OCI-LY7 (cell line): ENCODE data around the gene FBXW8. TPM values are rescaled to one million over a fixed set of nuclear protein-coding genes. Genes with fewer than 3 reads are reported as not detected.

ENCODE experiments used
- BruUV-seq: library from RNA; stranded (reverse); fragments of 400-500 nt; replicated peaks from 2 replicates; lab custom pipeline; 2021; lab: Mats Ljungman, UMichigan
- CTCF ChIA-PET: fragments of 300-600 bp; sonication (Branson Sonifier 250); formaldehyde crosslinking; loops from one replicate; lab custom pipeline; 2022; ENCODE audit warnings: antibody characterized with exemption; ENCODE audit not compliant: unreplicated experiment; lab: Charles Lee
- POLR2A ChIA-PET: fragments of 300-600 bp; sonication (Branson Sonifier 250); formaldehyde crosslinking; loops from one replicate; lab custom pipeline; 2022; ENCODE audit warnings: antibody characterized with exemption; lab: Charles Lee
- DNase-seq: peaks from one replicate; pipeline ENCODE4 v3.0.0-alpha.2; 2015; ENCODE audit warnings: low spot score
- H2AFZ ChIP-seq: fragments of 200-600 bp; sonication (generic), shearing (Covaris generic); 2 replicates; pipeline ENCODE4 v1.6.1; 2014; ENCODE audit warnings: mild to moderate bottlenecking, antibody characterized with exemption, low read length, moderate library complexity
- H3K27ac ChIP-seq: fragments of 200-600 bp; sonication (generic); 2 replicates; pipeline ENCODE4 v1.5.1; 2014; ENCODE audit warnings: mixed run types, low read depth, mild to moderate bottlenecking, moderate library complexity, low read length, inconsistent platforms; ENCODE audit not compliant: poor library complexity, severe bottlenecking
- H3K36me3 ChIP-seq: fragments of 200-600 bp; sonication (generic); 2 replicates; pipeline ENCODE4 v1.6.1; 2014; ENCODE audit warnings: mild to moderate bottlenecking, antibody characterized with exemption, low read length, moderate library complexity, mixed read lengths; ENCODE audit not compliant: insufficient read depth
- H3K4me1 ChIP-seq: fragments of 200-600 bp; sonication (generic); 2 replicates; pipeline ENCODE4 v1.5.1; 2014; ENCODE audit warnings: mild to moderate bottlenecking, low read length; ENCODE audit not compliant: insufficient read depth, poor library complexity, severe bottlenecking
- H3K4me2 ChIP-seq: fragments of 200-600 bp; sonication (generic); 2 replicates; pipeline ENCODE4 v1.6.1; 2014; ENCODE audit warnings: mild to moderate bottlenecking, low read length
- H3K4me3 ChIP-seq: fragments of 200-600 bp; sonication (generic); 2 replicates; pipeline ENCODE4 v1.5.1; 2014; ENCODE audit warnings: mild to moderate bottlenecking, low read depth, low read length; ENCODE audit not compliant: poor library complexity, severe bottlenecking
- H3K79me2 ChIP-seq: fragments of 200-600 bp; sonication (generic); 2 replicates; pipeline ENCODE4 v1.6.1; 2016; ENCODE audit warnings: low read depth, mild to moderate bottlenecking, low read length, moderate library complexity, mixed read lengths; ENCODE audit not compliant: insufficient read depth
- H3K9me2 ChIP-seq: fragments of 200-600 bp; sonication (generic); 2 replicates; pipeline ENCODE4 v1.6.1; 2016; ENCODE audit warnings: mild to moderate bottlenecking, low read length, mixed read lengths; ENCODE audit not compliant: insufficient read depth
- H3K9me3 ChIP-seq: fragments of 200-600 bp; sonication (generic); 2 replicates; pipeline ENCODE4 v1.6.1; 2014; ENCODE audit warnings: mild to moderate bottlenecking, mixed run types, low read length, mixed read lengths
- H4K20me1 ChIP-seq: fragments of 200-600 bp; sonication (generic); 2 replicates; pipeline ENCODE4 v1.6.1; 2014; ENCODE audit warnings: mild to moderate bottlenecking, antibody characterized with exemption, low read length, moderate library complexity, mixed read lengths; ENCODE audit not compliant: insufficient read depth
- EZH2phosphoT487 ChIP-seq: fragments of 200-600 bp; sonication (generic); IDR thresholded peaks from 2 replicates; pipeline ENCODE4 v1.6.1; 2018; ENCODE audit warnings: low read depth, borderline replicate concordance, mild to moderate bottlenecking, mixed run types, antibody characterized with exemption, low read length, moderate library complexity, mixed read lengths
- intact Hi-C: fragments of 100-400 bp; cut with micrococcal nuclease; formaldehyde crosslinking; loops from one replicate; pipeline ENCODE4 v1.10.0; 2022; ENCODE audit not compliant: unreplicated experiment
- total RNA-seq, 2 experiments: library from RNA; depleted of rRNA in 1 of 2; stranded (reverse); fragments of >200 nt in 1 of 2; shearing (Covaris generic) in 1 of 2; gene quantifications; 2 replicates each; pipeline ENCODE4 v1.2.3, GENCODE V29; 2014 to 2022
- TF ChIP-seq, protein P1 (sequence below): fragments of 200-600 bp; sonication (generic); conservative IDR thresholded peaks from 2 replicates; pipeline ENCODE4 v1.5.1; 2014; ENCODE audit warnings: mild to moderate bottlenecking, antibody characterized with exemption, low read length, moderate library complexity, mixed read lengths

FBXW8 gene
- total RNA-seq, 2 experiments from 2014 or later: 29.8 to 34.0 TPM

DNA sequence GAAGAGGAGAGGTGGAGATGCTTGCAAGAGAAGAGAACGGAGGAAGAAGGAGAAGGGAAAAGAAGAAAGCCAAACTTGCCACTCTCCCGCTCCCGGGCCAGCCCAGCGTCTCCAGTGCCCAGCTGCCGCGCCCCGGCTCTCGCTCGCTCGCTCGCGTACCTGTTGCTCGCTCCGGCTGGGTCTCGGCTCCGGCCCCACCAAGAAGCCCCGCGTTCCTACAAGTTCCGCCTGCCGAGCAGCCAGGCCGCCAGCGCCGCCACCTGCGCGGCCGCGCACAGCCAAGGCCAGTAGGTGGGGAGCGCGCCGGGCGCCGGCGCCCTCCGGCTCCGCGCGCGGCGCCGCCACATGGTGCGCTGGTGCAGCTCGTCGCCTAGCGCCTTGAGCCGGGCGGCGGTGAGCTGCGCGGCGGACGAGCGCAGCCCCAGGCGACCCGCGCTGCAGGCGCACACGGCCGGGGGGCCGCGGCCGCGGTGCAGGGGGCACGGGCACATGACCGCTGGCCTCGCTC lies 29.9 kb upstream of the FBXW8 start:
- no peaks in the 10 kb centered on the region for H3K9me3 ChIP-seq
- H2AFZ ChIP-seq: peak overlapping the region; percentile 12; the same call in 1 of the 2 replicates
- no peaks in the 10 kb centered on the region for H4K20me1 ChIP-seq
- H3K4me2 ChIP-seq: peak overlapping the region; percentile 96
- ChIA-PET CTCF (interaction anchor here (1.0 to 2.3 kb wide), 4 partner anchors 22 to 178 kb away, joined by 3 to 7 read pairs (median 6); no protein-coding TSS in a partner anchor), POLR2A (interaction anchor here (0.6 to 2.3 kb wide), 15 partner anchors 11 to 172 kb away, joined by 3 to 12 read pairs (median 4); partner anchors contain the start of gene FBXW8)
- peak; percentile 93 for DNase-seq
- peaks cover 46% of the 10 kb centered on the region for H3K4me1 ChIP-seq
- no peaks in the 10 kb centered on the region; the same call in 1 of the 2 replicates for H3K79me2 ChIP-seq
- no TSS peak for BruUV-seq
- H3K9me2 ChIP-seq: no peaks in the 10 kb centered on the region
- H3K4me3 ChIP-seq: peak overlapping the region; percentile 76
- H3K36me3 ChIP-seq: peaks cover 12% of the 10 kb centered on the region
- no peak for TF ChIP-seq EZH2phosphoT487
- TF ChIP-seq, protein P1, sequence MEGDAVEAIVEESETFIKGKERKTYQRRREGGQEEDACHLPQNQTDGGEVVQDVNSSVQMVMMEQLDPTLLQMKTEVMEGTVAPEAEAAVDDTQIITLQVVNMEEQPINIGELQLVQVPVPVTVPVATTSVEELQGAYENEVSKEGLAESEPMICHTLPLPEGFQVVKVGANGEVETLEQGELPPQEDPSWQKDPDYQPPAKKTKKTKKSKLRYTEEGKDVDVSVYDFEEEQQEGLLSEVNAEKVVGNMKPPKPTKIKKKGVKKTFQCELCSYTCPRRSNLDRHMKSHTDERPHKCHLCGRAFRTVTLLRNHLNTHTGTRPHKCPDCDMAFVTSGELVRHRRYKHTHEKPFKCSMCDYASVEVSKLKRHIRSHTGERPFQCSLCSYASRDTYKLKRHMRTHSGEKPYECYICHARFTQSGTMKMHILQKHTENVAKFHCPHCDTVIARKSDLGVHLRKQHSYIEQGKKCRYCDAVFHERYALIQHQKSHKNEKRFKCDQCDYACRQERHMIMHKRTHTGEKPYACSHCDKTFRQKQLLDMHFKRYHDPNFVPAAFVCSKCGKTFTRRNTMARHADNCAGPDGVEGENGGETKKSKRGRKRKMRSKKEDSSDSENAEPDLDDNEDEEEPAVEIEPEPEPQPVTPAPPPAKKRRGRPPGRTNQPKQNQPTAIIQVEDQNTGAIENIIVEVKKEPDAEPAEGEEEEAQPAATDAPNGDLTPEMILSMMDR: peak; percentile 49; the same call in 1 of the 2 replicates
- peak overlapping the region; percentile 57 for H3K27ac ChIP-seq
- intact Hi-C loops: loop anchor here (1.0 to 10.0 kb wide), 5 partner anchors 62 to 234 kb away; partner anchors contain the start of genes RNFT2 and SPRING1

- ChIA-PET POLR2A (interaction anchor here (0.6 to 2.3 kb wide), 7 partner anchors 12 to 121 kb away, joined by 3 to 12 read pairs (median 4); partner anchors contain the start of gene FBXW8), CTCF (interaction anchor here (1.8 to 2.3 kb wide), 2 partner anchors 172 to 178 kb away, joined by 7 to 13 read pairs; no protein-coding TSS in a partner anchor)
- H3K4me2 ChIP-seq: peak within 1 kb of the TSS; percentile 96
- DNase-seq: peak; percentile 78
- H4K20me1 ChIP-seq: no peaks in the 10 kb centered on the region
- H3K9me3 ChIP-seq: no peaks in the 10 kb centered on the region
- peak within 1 kb of the TSS; percentile 57 for H3K27ac ChIP-seq
- intact Hi-C loops: loop anchor here (1.0 to 10.0 kb wide), 5 partner anchors 62 to 233 kb away; partner anchors contain the start of genes RNFT2 and SPRING1
- H3K9me2 ChIP-seq: no peaks in the 10 kb centered on the region
- peak within 1 kb of the TSS; percentile 50; the same call in 1 of the 2 replicates for H2AFZ ChIP-seq
- TF ChIP-seq, protein P1: 0 out of 2 replicates have a peak, but pooled peaks have one; percentile 11
- no peak for TF ChIP-seq EZH2phosphoT487
- H3K4me1 ChIP-seq: peaks cover 50% of the 10 kb centered on the region
- peaks cover 12% of the 10 kb centered on the region for H3K36me3 ChIP-seq
- BruUV-seq: no TSS peak
- peak within 1 kb of the TSS; percentile 76 for H3K4me3 ChIP-seq
- no peaks in the 10 kb centered on the region; the same call in 1 of the 2 replicates for H3K79me2 ChIP-seq
Measured at GRCh38 chr12:116881325-116881876, 29.3 kb upstream of the FBXW8 start, which contains the start of gene HRK. HRK (minus strand) TSS chr12:116881441; CDS start chr12:116881307, 134 bp downstream.
